Mammary epithelial cell (primary cell): ENCODE results near the gene CFAP65.
A peak's percentile ranks its signal among the peaks of the same experiment; 100 is the strongest.

Source experiments
- EZH2 ChIP-seq: IDR thresholded peaks from 2 replicates; pipeline ENCODE4 v1.6.1; 2012; ENCODE audit warnings: low read length, inconsistent platforms, borderline replicate concordance
- TF ChIP-seq, protein P1 (sequence below), 2 donors: IDR thresholded peaks in 1 of 2; conservative IDR thresholded peaks in 1 of 2; 2 replicates each; pipeline ENCODE4 v1.5.1; 2011 to 2012; ENCODE audit warnings: inconsistent platforms in 2 of 2, low read length in 2 of 2, mild to moderate bottlenecking in 2 of 2, control low read depth in 1 of 2, low read depth in 1 of 2; ENCODE audit not compliant: insufficient read depth in 1 of 2; ENCODE audit errors: extremely low read depth in 1 of 2

DNA sequence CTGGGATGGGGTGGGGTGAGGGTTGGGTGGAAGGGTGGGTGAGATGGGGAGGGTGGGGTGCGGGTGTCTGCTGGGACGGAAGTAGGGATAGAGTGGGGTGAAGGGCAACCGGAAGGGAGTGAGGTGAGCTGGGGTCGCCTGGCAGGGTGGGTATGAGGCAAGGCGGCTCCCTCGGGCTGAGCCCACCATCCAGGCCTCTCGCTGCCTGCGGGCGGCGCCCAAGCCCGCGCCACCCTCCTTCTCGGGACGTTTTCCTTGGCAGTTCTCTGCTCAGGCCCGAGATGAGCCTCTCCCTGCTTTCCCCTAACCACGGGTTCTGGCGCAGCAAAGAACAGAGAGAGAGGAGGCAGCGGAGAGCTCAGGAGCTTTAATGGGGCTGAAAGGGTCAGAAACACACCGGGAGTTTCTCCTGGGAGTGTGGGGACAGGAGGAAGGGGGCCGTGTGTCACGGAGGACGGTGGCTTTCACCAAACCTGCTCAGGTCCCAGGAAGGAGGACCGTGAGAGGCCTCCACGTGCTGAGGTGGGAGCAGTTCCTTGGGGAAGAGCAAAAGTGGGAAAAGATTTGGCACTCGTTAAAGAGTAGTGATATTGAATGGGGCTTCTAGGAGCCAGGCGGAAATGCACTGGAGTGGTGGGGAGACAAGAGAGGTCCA, 60.5 kb downstream of the CFAP65 start:
- TF ChIP-seq, protein P1, sequence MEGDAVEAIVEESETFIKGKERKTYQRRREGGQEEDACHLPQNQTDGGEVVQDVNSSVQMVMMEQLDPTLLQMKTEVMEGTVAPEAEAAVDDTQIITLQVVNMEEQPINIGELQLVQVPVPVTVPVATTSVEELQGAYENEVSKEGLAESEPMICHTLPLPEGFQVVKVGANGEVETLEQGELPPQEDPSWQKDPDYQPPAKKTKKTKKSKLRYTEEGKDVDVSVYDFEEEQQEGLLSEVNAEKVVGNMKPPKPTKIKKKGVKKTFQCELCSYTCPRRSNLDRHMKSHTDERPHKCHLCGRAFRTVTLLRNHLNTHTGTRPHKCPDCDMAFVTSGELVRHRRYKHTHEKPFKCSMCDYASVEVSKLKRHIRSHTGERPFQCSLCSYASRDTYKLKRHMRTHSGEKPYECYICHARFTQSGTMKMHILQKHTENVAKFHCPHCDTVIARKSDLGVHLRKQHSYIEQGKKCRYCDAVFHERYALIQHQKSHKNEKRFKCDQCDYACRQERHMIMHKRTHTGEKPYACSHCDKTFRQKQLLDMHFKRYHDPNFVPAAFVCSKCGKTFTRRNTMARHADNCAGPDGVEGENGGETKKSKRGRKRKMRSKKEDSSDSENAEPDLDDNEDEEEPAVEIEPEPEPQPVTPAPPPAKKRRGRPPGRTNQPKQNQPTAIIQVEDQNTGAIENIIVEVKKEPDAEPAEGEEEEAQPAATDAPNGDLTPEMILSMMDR (conservative IDR thresholded peaks at IDR 0.05 in 1 of 2, IDR thresholded peaks at IDR 0.05 in 1 of 2; ENCODE audit: extremely low read depth in 1 of 2, insufficient read depth in 1 of 2, low read depth in 1 of 2, low read length in 2 of 2), result no peak
- peak; percentile 99 for TF ChIP-seq EZH2
